B cell (primary cell): ENCODE results near the gene COL5A1. TPM values are rescaled to one million over a fixed set of nuclear protein-coding genes. Genes with fewer than 3 reads are reported as not detected.

Source experiments
- ATAC-seq: fragments of 200-7000 bp; cut with Tn5 transposase; one replicate; pipeline ENCODE4 v1.10.0; 2021; ENCODE audit warnings: low read depth, mild to moderate bottlenecking, moderate number of reproducible peaks, moderate library complexity
- CTCF ChIA-PET: fragments of 350-600 bp; sonication (Branson Sonifier 250); formaldehyde crosslinking; loops from one replicate; lab custom pipeline; 2021; ENCODE audit warnings: antibody characterized with exemption, inconsistent platforms; lab: Charles Lee
- POLR2A ChIA-PET: fragments of 350-600 bp; sonication (Branson Sonifier 250); formaldehyde crosslinking; loops from one replicate; lab custom pipeline; 2021; ENCODE audit warnings: antibody characterized with exemption; lab: Charles Lee
- DNase-seq: peaks from one replicate; pipeline ENCODE4 v3.0.0; 2013
- H2AFZ ChIP-seq: 2 replicates; pipeline ENCODE4 v1.6.1; 2012; ENCODE audit warnings: mild to moderate bottlenecking, low read depth, low read length; ENCODE audit not compliant: insufficient read depth, poor library complexity, severe bottlenecking
- H3K27ac ChIP-seq, 2 donors: 1 replicate in 1 of 2; 2 replicates in 1 of 2; pipeline ENCODE4 v1.5.1; 2012 to 2013; ENCODE audit warnings: low read length in 2 of 2, mild to moderate bottlenecking in 2 of 2, moderate library complexity in 1 of 2
- H3K27me3 ChIP-seq, 4 experiments: fragments of 200-600 bp in 1 of 4; sonication (generic) in 1 of 4; replicated peaks in 1 of 4; 1 replicate in 2 of 4; 2 replicates in 2 of 4; pipeline versions ENCODE4 v1.6.1 to v1.7.0; 2013 to 2016; ENCODE audit warnings: low read length in 3 of 4, mild to moderate bottlenecking in 2 of 4, mixed read lengths in 1 of 4, moderate library complexity in 1 of 4; ENCODE audit not compliant: insufficient read depth in 4 of 4, control insufficient read depth in 3 of 4; ENCODE audit errors: control extremely low read depth in 1 of 4
- H3K36me3 ChIP-seq, 2 experiments: replicated peaks in 1 of 2; 1 replicate in 1 of 2; 2 replicates in 1 of 2; pipeline versions ENCODE4 v1.6.1 to v1.7.1; 2013; ENCODE audit warnings: low read length in 1 of 2; ENCODE audit not compliant: insufficient read depth in 2 of 2, control insufficient read depth in 1 of 2; ENCODE audit errors: control extremely low read depth in 1 of 2, extremely low read depth in 1 of 2
- H3K4me1 ChIP-seq, 2 donors: fragments of 200-600 bp in 1 of 2; sonication (generic) in 1 of 2; 1 replicate in 1 of 2; 2 replicates in 1 of 2; pipeline versions ENCODE4 v1.5.1 to v1.6.1; 2013 to 2017; ENCODE audit warnings: low read length in 2 of 2; ENCODE audit not compliant: control insufficient read depth in 2 of 2, insufficient read depth in 2 of 2
- H3K4me2 ChIP-seq: replicated peaks from 2 replicates; pipeline ENCODE3; 2012; ENCODE audit warnings: mild to moderate bottlenecking, low read depth, low read length; ENCODE audit not compliant: poor library complexity, severe bottlenecking
- H3K4me3 ChIP-seq, 5 experiments: fragments of 200-600 bp in 1 of 5; sonication (generic) in 1 of 5; 1 replicate in 3 of 5; 2 replicates in 2 of 5; pipeline versions ENCODE4 v1.5.1 to v1.7.0; 2011 to 2016; ENCODE audit warnings: low read length in 4 of 5, mild to moderate bottlenecking in 4 of 5, low read depth in 2 of 5, control low read depth in 1 of 5, moderate library complexity in 1 of 5; ENCODE audit not compliant: insufficient read depth in 1 of 5; ENCODE audit errors: control extremely low read depth in 1 of 5, extremely low read depth in 1 of 5
- H3K79me2 ChIP-seq: fragments of 200-600 bp; sonication (generic); one replicate; pipeline ENCODE4 v1.6.0; 2016; ENCODE audit warnings: low read length; ENCODE audit not compliant: control insufficient read depth, insufficient read depth
- H3K9ac ChIP-seq: fragments of 200-600 bp; sonication (generic); 2 replicates; pipeline ENCODE4 v1.6.1; 2017; ENCODE audit warnings: mild to moderate bottlenecking, low read length, moderate library complexity
- H3K9me3 ChIP-seq, 3 donors: one replicate each; pipeline versions ENCODE4 v1.6.1 to v1.7.1; 2013; ENCODE audit warnings: low read length in 2 of 3; ENCODE audit not compliant: control insufficient read depth in 2 of 3, insufficient read depth in 1 of 3; ENCODE audit errors: control extremely low read depth in 1 of 3
- H4K20me1 ChIP-seq: 2 replicates; pipeline ENCODE4 v1.6.0; 2012; ENCODE audit warnings: mild to moderate bottlenecking, low read length; ENCODE audit not compliant: insufficient read depth, control insufficient read depth, poor library complexity, severe bottlenecking
- H3K27ac Mint-ChIP-seq: one replicate; pipeline ENCODE4 v1.8.0; 2021; ENCODE audit warnings: mixed read lengths
- H3K27me3 Mint-ChIP-seq: one replicate; pipeline ENCODE4 v1.8.0; 2021; ENCODE audit warnings: mixed read lengths
- H3K4me1 Mint-ChIP-seq: one replicate; pipeline ENCODE4 v1.8.0; 2021; ENCODE audit warnings: mixed read lengths
- H3K4me3 Mint-ChIP-seq: one replicate; pipeline ENCODE4 v1.8.0; 2021; ENCODE audit warnings: mixed read lengths
- H3K9me3 Mint-ChIP-seq: one replicate; pipeline ENCODE4 v1.8.0; 2022; ENCODE audit warnings: mixed read lengths; ENCODE audit not compliant: insufficient read depth
- CTCF ChIP-seq: fragments of 200-600 bp; IDR thresholded peaks from one replicate; pipeline ENCODE4 v1.8.0; 2022; ENCODE audit warnings: antibody characterized with exemption, mild to moderate bottlenecking
- EZH2 ChIP-seq: IDR thresholded peaks from 2 replicates; pipeline ENCODE4 v1.6.1; 2012; ENCODE audit warnings: borderline replicate concordance, low read depth, mild to moderate bottlenecking, moderate library complexity, low read length; ENCODE audit not compliant: insufficient read depth, poor library complexity, severe bottlenecking
- WGBS: methylation state at CpG from one replicate; pipeline ENCODE4 v1.1.5; 2013; ENCODE audit warnings: missing lambda C conversion rate; ENCODE audit not compliant: insufficient coverage; 5-methylcytosine and 5-hydroxymethylcytosine counted together
- intact Hi-C: fragments of 100-400 bp; cut with micrococcal nuclease; formaldehyde crosslinking; loops from one replicate; pipeline ENCODE4 v1.10.0; 2022
- polyA plus RNA-seq: library from polyadenylated mRNA; depleted of rRNA; stranded (reverse); fragments of >200 nt; gene quantifications from 2 replicates; pipeline ENCODE4 v1.2.3, GENCODE V29; 2012
- total RNA-seq, 2 donors: library from RNA; stranded (reverse); fragments of 120-200 nt in 1 of 2; gene quantifications; 1 replicate in 1 of 2; 2 replicates in 1 of 2; pipeline versions ENCODE4 v1.2.3 to v1.2.4, GENCODE V29; 2013 to 2022

COL5A1 gene
- total and polyA plus RNA-seq, 2 donors (not counting 1 experiment from before 2014, with no cell fraction given), result 0.06 TPM; not detected in 1

GRCh38 chr9:134871697-134872340, 230.2 kb downstream of the COL5A1 start:
- peaks cover 3% of the 10 kb centered on the region for H3K9me3 Mint-ChIP-seq
- H3K27me3 Mint-ChIP-seq, result peaks cover 14% of the 10 kb centered on the region
- Histone ChIP-seq H3K4me3 (no peak overlapping the region), H3K4me1 (peaks cover 7 to 32% of the 10 kb centered on the region in 2 donors), H3K27ac (no peak overlapping the region), H2AFZ (no peak overlapping the region), H3K9ac (no peak overlapping the region), H3K4me2 (no peak overlapping the region), H4K20me1 (no peaks in the 10 kb centered on the region), H3K36me3 (no peaks in the 10 kb centered on the region), H3K79me2 (no peaks in the 10 kb centered on the region), H3K27me3 (no peaks in the 10 kb centered on the region), H3K9me3 (peaks cover 2 to 45% (median 14%) of the 10 kb centered on the region in 3 donors)
- no peak for ATAC-seq
- DNase-seq, result no peak
- WGBS, result 92% methylated on average over 13 of the region's 16 CpGs
- POLR2A ChIA-PET, result no interaction called here
- CTCF ChIA-PET, result no interaction called here
- H3K4me3 Mint-ChIP-seq, result no peak overlapping the region
- TF ChIP-seq CTCF, result no peak
- TF ChIP-seq EZH2, result no peak
- intact Hi-C loops, result no loop called here
- H3K27ac Mint-ChIP-seq, result no peak overlapping the region
- H3K4me1 Mint-ChIP-seq, result peaks cover 22% of the 10 kb centered on the region

- Mint-ChIP-seq H3K27me3 (peaks cover 14% of the 10 kb centered on the region), H3K4me3 (no peak overlapping the region), H3K4me1 (peaks cover 22% of the 10 kb centered on the region), H3K27ac (no peak overlapping the region), H3K9me3 (peaks cover 3% of the 10 kb centered on the region)
- ATAC-seq (no peak), DNase-seq (peak; percentile 25)
- Histone ChIP-seq H3K27me3 (no peaks in the 10 kb centered on the region), H3K36me3 (no peaks in the 10 kb centered on the region), H3K4me2 (no peak overlapping the region), H3K79me2 (no peaks in the 10 kb centered on the region), H3K9ac (no peak overlapping the region), H3K9me3 (peaks cover 2 to 45% (median 14%) of the 10 kb centered on the region in 3 donors), H3K4me3 (no peak overlapping the region), H4K20me1 (no peaks in the 10 kb centered on the region), H3K27ac (no peak overlapping the region), H3K4me1 (peaks cover 7 to 32% of the 10 kb centered on the region in 2 donors), H2AFZ (no peak overlapping the region)
- POLR2A ChIA-PET, result no interaction called here
- intact Hi-C loops, result no loop called here
- WGBS, result 59% methylated on average over 13 of the region's 24 CpGs
- TF ChIP-seq EZH2 (no peak), CTCF (no peak)
- CTCF ChIA-PET, result no interaction called here
These were observed 231.1 kb downstream of the COL5A1 start for GRCh38 chr9:134872482-134873231.
